Measurements from ENCODE around the gene FAH. TPM values are rescaled to one million over a fixed set of nuclear protein-coding genes. Genes with fewer than 3 reads are reported as not detected.

FAH gene
- total RNA-seq, 1 donor from 2014 or later = 23.4 TPM

GRCh38 chr15:80185152-80185551 lies 32.4 kb downstream of the FAH start:
- no peaks in the 10 kb centered on the region for H3K27me3 ChIP-seq
- H3K4me3 ChIP-seq = no peak overlapping the region
- H3K4me1 ChIP-seq = peaks cover 0 to 8% of the 10 kb centered on the region in 2 donors
- no peak for DNase-seq (ENCODE audit: low spot score in 2 of 2)
- no peak for TF ChIP-seq CTCF (IDR thresholded peaks at IDR 0.05)
- intact Hi-C loops (cut with DNase I) = no loop called here
- H3K36me3 ChIP-seq = peaks cover 15 to 35% of the 10 kb centered on the region in 2 donors
- no peaks in the 10 kb centered on the region for H3K9me3 ChIP-seq
- H3K27ac ChIP-seq = no peak overlapping the region

GRCh38 chr15:80186066-80186465 lies 33.3 kb downstream of the FAH start:
- no peak for DNase-seq (ENCODE audit: low spot score in 2 of 2)
- intact Hi-C loops (cut with DNase I) = no loop called here
- Histone ChIP-seq H3K27ac (no peak overlapping the region), H3K4me3 (no peak overlapping the region), H3K36me3 (peaks cover 10 to 35% of the 10 kb centered on the region in 2 donors), H3K9me3 (no peaks in the 10 kb centered on the region), H3K4me1 (peaks cover 0 to 8% of the 10 kb centered on the region in 2 donors), H3K27me3 (no peaks in the 10 kb centered on the region)
- no peak for TF ChIP-seq CTCF (IDR thresholded peaks at IDR 0.05)

GRCh38 chr15:80186597-80186996 lies 33.8 kb downstream of the FAH start:
- no peak for TF ChIP-seq CTCF (IDR thresholded peaks at IDR 0.05)
- Histone ChIP-seq H3K9me3 (no peaks in the 10 kb centered on the region), H3K27me3 (no peaks in the 10 kb centered on the region), H3K27ac (no peak overlapping the region), H3K4me3 (no peak overlapping the region), H3K36me3 (peaks cover 10 to 35% of the 10 kb centered on the region in 2 donors), H3K4me1 (peaks cover 0 to 8% of the 10 kb centered on the region in 2 donors)
- no peak for DNase-seq (ENCODE audit: low spot score in 2 of 2)
- intact Hi-C loops (cut with DNase I) = no loop called here

- TF ChIP-seq CTCF (IDR thresholded peaks at IDR 0.05) = no peak
- no peak overlapping the region for H3K27ac ChIP-seq
- H3K27me3 ChIP-seq = no peaks in the 10 kb centered on the region
- no peaks in the 10 kb centered on the region for H3K9me3 ChIP-seq
- no peak overlapping the region for H3K4me3 ChIP-seq
- intact Hi-C loops (cut with DNase I) = no loop called here
- peaks cover 10 to 35% of the 10 kb centered on the region in 2 donors for H3K36me3 ChIP-seq
- peaks cover 0 to 1% of the 10 kb centered on the region in 2 donors for H3K4me1 ChIP-seq
- no peak for DNase-seq (ENCODE audit: low spot score in 2 of 2)
Observed at GRCh38 chr15:80188251-80188650, 35.5 kb downstream of the FAH start.

- no peak for TF ChIP-seq CTCF (IDR thresholded peaks at IDR 0.05)
- no peak for DNase-seq (ENCODE audit: low spot score in 2 of 2)
- Histone ChIP-seq H3K4me3 (no peak overlapping the region), H3K9me3 (no peaks in the 10 kb centered on the region), H3K4me1 (no peaks in the 10 kb centered on the region), H3K36me3 (peaks cover 4 to 16% of the 10 kb centered on the region in 2 donors), H3K27me3 (no peaks in the 10 kb centered on the region), H3K27ac (no peak overlapping the region)
- intact Hi-C loops (cut with DNase I) = no loop called here
Observed at GRCh38 chr15:80191198-80191597, 38.4 kb downstream of the FAH start.
